GM21447 (cell line): ENCODE results near the gene FAM118A.
"Not testable (repeated sequence)": the region's sequence is repeated elsewhere in the genome, so short reads cannot be mapped to it uniquely, and the experiment has no call there.

Experiments
- ATAC-seq: cut with Tn5 transposase; IDR thresholded peaks from one replicate; pipeline ENCODE4 v1.9.1; 2021; ENCODE audit not compliant: unreplicated experiment

The FAM118A gene

GRCh38 chr22:45281010-45281409, 28.7 kb upstream of the FAM118A start:
- ATAC-seq, result no peak

- ATAC-seq, result no peak
Observed at GRCh38 chr22:45284705-45285262, 24.9 kb upstream of the FAM118A start, which contains the start of gene UPK3A. Gene UPK3A, plus strand, starts transcription at chr22:45284949. Its CDS starts 65 bp downstream, at chr22:45285014.

- ATAC-seq, result no peak
Observed at GRCh38 chr22:45285263-45286058, 24.3 kb upstream of the FAM118A start.

GRCh38 chr22:45286854-45287551, 22.7 kb upstream of the FAM118A start:
- ATAC-seq, result no peak

- no peak for ATAC-seq
Observed at GRCh38 chr22:45290410-45290936, 19.3 kb upstream of the FAM118A start.

GRCh38 chr22:45291061-45291930, 18.4 kb upstream of the FAM118A start:
- no peak for ATAC-seq

GRCh38 chr22:45291931-45292290, 17.8 kb upstream of the FAM118A start:
- ATAC-seq, result no peak

- ATAC-seq, result no peak
Observed at GRCh38 chr22:45292731-45293442, 16.8 kb upstream of the FAM118A start.

- ATAC-seq, result no peak
Observed at GRCh38 chr22:45294030-45294429, 15.7 kb upstream of the FAM118A start.

GRCh38 chr22:45295004-45295403, 14.7 kb upstream of the FAM118A start:
- ATAC-seq, result not testable (repeated sequence)

GRCh38 chr22:45295492-45295891, 14.2 kb upstream of the FAM118A start:
- ATAC-seq, result no peak

GRCh38 chr22:45296628-45297297, 13.0 kb upstream of the FAM118A start:
- no peak for ATAC-seq

- no peak for ATAC-seq
Observed at GRCh38 chr22:45298934-45299505, 10.7 kb upstream of the FAM118A start.

- no peak for ATAC-seq
Observed at GRCh38 chr22:45302751-45303150, 7.0 kb upstream of the FAM118A start.

- no peak for ATAC-seq
Observed at GRCh38 chr22:45303181-45303580, 6.6 kb upstream of the FAM118A start.

GRCh38 chr22:45304971-45305370, 4.8 kb upstream of the FAM118A start:
- no peak for ATAC-seq

- no peak for ATAC-seq
Observed at GRCh38 chr22:45305456-45306075, 4.2 kb upstream of the FAM118A start.

GRCh38 chr22:45306139-45306538, 3.6 kb upstream of the FAM118A start:
- ATAC-seq, result no peak
